ENCODE measurements around the gene CERS6. TPM values are rescaled to one million over a fixed set of nuclear protein-coding genes. Genes with fewer than 3 reads are reported as not detected.
A peak's percentile ranks its signal among the peaks of the same experiment; 100 is the strongest.

CERS6 gene
- total and polyA plus RNA-seq, 4 donors = 4.3 to 10.6 (median 6.4) TPM

DNA sequence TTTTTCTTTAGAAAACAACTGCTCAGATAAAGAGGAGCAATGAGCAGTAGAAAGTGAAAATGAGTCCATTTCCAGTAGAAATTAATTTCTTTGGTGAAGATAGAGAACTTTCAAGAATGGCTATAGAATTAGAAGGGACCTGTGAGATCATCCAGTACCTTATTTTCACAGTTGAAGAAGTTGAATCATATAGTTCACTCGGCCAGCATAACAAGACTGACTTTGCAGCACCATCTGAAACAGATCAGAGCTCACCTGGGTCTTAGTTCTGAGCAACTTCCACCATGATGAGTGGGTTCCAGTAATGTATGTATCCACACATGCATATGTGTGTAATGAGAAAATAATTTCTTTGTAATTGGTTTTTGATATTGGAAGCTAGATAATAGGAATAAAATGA, 58.6 kb downstream of the CERS6 start:
- H3K27ac ChIP-seq (ENCODE audit: low read depth in 1 of 2, low read length in 2 of 2) = no peak overlapping the region
- 87 to 97% methylated on average over 1 of the region's 1 CpG for WGBS, 2 donors
- ATAC-seq (ENCODE audit: low FRiP score) (no peak), DNase-seq (no peak)
- no peak overlapping the region for H3K4me3 ChIP-seq (ENCODE audit: low read length in 2 of 2)
- H3K4me1 ChIP-seq (ENCODE audit: control insufficient read depth in 1 of 2, insufficient read depth in 2 of 2, low read length in 2 of 2) = peaks cover 2 to 10% of the 10 kb centered on the region in 2 donors
- intact Hi-C loops (cut with DNase I) = loop anchor here in 1 of 2 donors (5.0 kb wide), 1 partner anchor 57 kb away; the partner anchor contains the start of gene CERS6
- H3K36me3 ChIP-seq (ENCODE audit: control insufficient read depth in 1 of 2, insufficient read depth in 2 of 2, low read length in 1 of 2) = no peaks in the 10 kb centered on the region
- no peaks in the 10 kb centered on the region for H3K9me3 ChIP-seq (ENCODE audit: control insufficient read depth, low read length)
- H3K27me3 ChIP-seq (ENCODE audit: control insufficient read depth in 1 of 2, insufficient read depth in 2 of 2, low read length in 1 of 2) = no peaks in the 10 kb centered on the region

DNA sequence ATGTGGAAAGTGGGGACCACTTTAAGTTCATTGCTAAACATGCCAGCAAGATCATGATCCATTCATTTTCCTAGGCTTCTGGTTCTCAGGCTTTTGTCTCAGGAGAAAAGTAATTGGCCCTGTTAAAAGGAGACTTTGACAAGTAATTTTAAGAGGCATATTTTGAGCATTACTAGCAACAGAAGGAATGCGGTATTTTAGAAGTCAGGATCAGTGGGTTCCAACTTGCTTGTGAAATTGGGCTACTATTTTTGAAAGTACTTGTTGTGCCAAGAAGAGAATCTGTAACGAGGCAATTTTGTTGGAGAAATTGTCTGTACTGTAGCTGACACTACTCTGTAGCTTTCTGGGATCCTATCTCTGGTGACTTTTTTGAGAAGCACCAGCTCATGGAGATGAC, 59.4 kb downstream of the CERS6 start:
- Histone ChIP-seq H3K4me3 (ENCODE audit: low read length in 2 of 2) (no peak overlapping the region), H3K4me1 (ENCODE audit: control insufficient read depth in 1 of 2, insufficient read depth in 2 of 2, low read length in 2 of 2) (peaks cover 2 to 10% of the 10 kb centered on the region in 2 donors), H3K36me3 (ENCODE audit: control insufficient read depth in 1 of 2, insufficient read depth in 2 of 2, low read length in 1 of 2) (no peaks in the 10 kb centered on the region), H3K9me3 (ENCODE audit: control insufficient read depth, low read length) (no peaks in the 10 kb centered on the region), H3K27ac (ENCODE audit: low read depth in 1 of 2, low read length in 2 of 2) (no peak overlapping the region), H3K27me3 (ENCODE audit: control insufficient read depth in 1 of 2, insufficient read depth in 2 of 2, low read length in 1 of 2) (no peaks in the 10 kb centered on the region)
- no peak for DNase-seq
- peak; percentile 80 for ATAC-seq (ENCODE audit: low FRiP score)
- 5 to 10% methylated on average over 2 of the region's 2 CpGs for WGBS, 2 donors
- intact Hi-C loops (cut with DNase I) = no loop called here

DNA sequence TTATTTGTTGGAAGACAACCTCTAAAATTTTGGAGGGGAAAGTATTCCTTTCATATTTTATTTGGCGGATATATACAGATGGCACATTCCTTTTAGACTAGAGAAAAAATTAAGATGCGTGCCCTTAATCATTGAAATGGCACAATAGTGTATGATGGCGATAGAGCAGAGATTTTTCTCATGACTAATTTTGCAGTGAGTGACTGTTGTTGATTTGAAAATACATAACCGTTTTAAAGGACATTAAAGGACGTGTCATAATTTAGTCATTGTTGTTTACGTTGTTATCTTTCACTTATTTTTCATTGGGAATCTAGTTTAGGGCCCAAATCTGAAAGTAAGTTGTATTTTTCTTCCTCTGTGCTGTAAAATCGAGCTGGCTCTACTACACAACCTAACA, 61.7 kb downstream of the CERS6 start:
- no peaks in the 10 kb centered on the region for H3K36me3 ChIP-seq (ENCODE audit: control insufficient read depth in 1 of 2, insufficient read depth in 2 of 2, low read length in 1 of 2)
- no peak for ATAC-seq (ENCODE audit: low FRiP score)
- peaks cover 2 to 10% of the 10 kb centered on the region in 2 donors for H3K4me1 ChIP-seq (ENCODE audit: control insufficient read depth in 1 of 2, insufficient read depth in 2 of 2, low read length in 2 of 2)
- H3K27ac ChIP-seq (ENCODE audit: low read depth in 1 of 2, low read length in 2 of 2) = no peak overlapping the region
- intact Hi-C loops (cut with DNase I) = no loop called here
- no peaks in the 10 kb centered on the region for H3K27me3 ChIP-seq (ENCODE audit: control insufficient read depth in 1 of 2, insufficient read depth in 2 of 2, low read length in 1 of 2)
- no peak for DNase-seq
- no peaks in the 10 kb centered on the region for H3K9me3 ChIP-seq (ENCODE audit: control insufficient read depth, low read length)
- H3K4me3 ChIP-seq (ENCODE audit: low read length in 2 of 2) = no peak overlapping the region
- WGBS, 2 donors = 72 to 82% methylated on average over 7 of the region's 7 CpGs

DNA sequence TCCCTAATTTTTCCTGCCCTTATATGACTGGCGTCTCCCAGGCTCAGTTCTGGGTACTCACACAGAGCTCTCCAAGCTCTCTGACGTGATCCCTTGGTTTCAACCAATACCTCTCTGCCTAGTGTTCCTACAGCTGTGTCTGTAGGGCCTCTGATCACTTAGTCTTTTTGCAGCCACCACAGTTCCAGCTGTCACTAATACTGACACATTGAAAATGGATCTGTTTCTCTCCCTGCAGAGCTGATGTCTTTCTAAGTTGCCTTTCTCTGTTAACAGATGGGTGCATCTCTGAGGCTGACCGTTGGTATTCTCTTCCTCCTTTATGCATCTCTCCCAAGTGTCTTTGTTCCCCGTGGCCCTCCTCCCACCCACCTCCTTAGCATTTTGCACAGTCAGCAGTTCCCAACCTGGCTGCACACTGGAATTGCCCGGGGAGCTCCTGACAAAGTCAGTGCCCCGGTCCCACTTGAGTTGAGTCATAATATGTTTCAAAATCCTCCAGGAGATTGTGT, 62.5 kb downstream of the CERS6 start:
- DNase-seq = peak in 1 of 2 donors; percentile 72
- peak overlapping the region in 1 of 2 donors; percentile 61 for H3K27ac ChIP-seq (ENCODE audit: low read depth in 1 of 2, low read length in 2 of 2)
- peak; percentile 64 for ATAC-seq (ENCODE audit: low FRiP score)
- no peak overlapping the region for H3K4me3 ChIP-seq (ENCODE audit: low read length in 2 of 2)
- H3K9me3 ChIP-seq (ENCODE audit: control insufficient read depth, low read length) = no peaks in the 10 kb centered on the region
- intact Hi-C loops (cut with DNase I) = no loop called here
- H3K4me1 ChIP-seq (ENCODE audit: control insufficient read depth in 1 of 2, insufficient read depth in 2 of 2, low read length in 2 of 2) = peaks cover 2 to 10% of the 10 kb centered on the region in 2 donors
- no peaks in the 10 kb centered on the region for H3K36me3 ChIP-seq (ENCODE audit: control insufficient read depth in 1 of 2, insufficient read depth in 2 of 2, low read length in 1 of 2)
- 23 to 26% methylated on average over 6 of the region's 6 CpGs for WGBS, 2 donors
- H3K27me3 ChIP-seq (ENCODE audit: control insufficient read depth in 1 of 2, insufficient read depth in 2 of 2, low read length in 1 of 2) = no peaks in the 10 kb centered on the region

DNA sequence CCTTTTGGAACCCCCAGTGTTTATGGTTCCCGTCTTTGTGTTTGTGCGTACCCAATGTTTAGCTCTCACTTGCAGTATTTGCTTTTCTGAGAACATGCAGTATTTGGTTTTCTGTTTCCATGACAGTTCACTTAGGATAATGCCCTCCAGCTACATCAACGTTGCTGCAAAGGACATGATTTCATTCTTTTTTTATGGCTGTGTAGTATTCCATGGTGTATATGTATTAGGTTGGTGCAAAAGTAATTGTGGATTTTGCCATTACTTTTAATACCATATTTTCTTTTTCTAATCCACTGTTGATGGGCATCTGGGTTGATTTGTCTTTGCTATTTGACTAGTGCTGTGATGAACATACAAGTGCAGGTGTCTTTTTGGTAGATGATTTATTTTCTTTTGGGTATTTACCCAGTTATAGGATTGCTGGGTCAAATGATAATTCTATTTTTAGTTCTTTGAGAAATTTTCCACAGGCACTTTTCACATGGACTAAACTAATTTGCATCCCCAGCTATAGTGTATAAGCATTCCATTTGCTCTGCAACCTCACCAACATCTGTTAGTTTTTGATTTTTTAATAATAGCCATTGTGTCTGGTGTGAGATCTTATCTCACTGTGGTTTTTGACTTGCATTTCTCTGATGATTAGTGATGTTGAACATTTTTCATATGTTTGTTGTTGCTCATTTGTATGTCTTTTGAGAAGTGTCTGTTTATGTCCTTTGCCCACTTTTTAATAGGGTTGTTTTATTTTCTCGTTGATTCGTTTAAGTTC, 63.6 kb downstream of the CERS6 start:
- intact Hi-C loops (cut with DNase I) = no loop called here

DNA sequence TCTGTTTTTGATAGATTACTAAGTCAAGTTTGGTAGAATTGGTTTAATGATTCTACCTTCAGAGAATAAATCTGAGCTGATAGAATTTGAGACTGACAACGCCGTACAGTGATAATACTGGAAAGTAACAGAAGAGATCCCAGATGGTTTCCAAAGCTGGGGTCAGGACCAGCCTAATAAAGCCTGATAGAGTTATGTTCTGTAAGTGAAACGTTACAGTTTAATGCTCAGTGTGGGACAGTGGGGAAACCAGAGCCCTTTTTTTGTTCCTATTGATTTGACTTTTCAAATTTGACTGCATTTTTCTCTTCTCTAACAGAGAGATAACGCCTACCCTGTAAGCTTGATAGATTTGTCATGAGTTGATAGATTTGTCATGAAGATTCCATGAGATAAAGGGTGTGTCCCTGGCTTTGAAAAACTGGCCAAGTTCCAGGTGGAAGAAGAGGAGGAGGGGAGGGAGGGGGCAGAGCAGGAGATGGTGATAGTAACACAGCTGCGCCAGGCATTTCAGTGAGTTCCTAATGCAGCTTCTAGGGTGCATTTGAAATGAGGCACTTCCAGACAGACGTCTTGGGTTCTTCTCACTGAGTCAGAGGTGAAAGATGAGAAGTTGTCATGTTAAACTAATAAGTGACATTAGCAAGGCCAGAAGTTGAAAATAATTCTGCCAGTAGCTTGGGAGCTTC, 65.1 kb downstream of the CERS6 start:
- Histone ChIP-seq H3K27ac (ENCODE audit: low read depth in 1 of 2, low read length in 2 of 2) (no peak overlapping the region), H3K4me3 (ENCODE audit: low read length in 2 of 2) (no peak overlapping the region), H3K36me3 (ENCODE audit: control insufficient read depth in 1 of 2, insufficient read depth in 2 of 2, low read length in 1 of 2) (no peaks in the 10 kb centered on the region), H3K9me3 (ENCODE audit: control insufficient read depth, low read length) (no peaks in the 10 kb centered on the region), H3K27me3 (ENCODE audit: control insufficient read depth in 1 of 2, insufficient read depth in 2 of 2, low read length in 1 of 2) (no peaks in the 10 kb centered on the region), H3K4me1 (ENCODE audit: control insufficient read depth in 1 of 2, insufficient read depth in 2 of 2, low read length in 2 of 2) (peaks cover 0 to 2% of the 10 kb centered on the region in 2 donors)
- DNase-seq (no peak), ATAC-seq (ENCODE audit: low FRiP score) (no peak)
- intact Hi-C loops (cut with DNase I) = no loop called here
- 85 to 93% methylated on average over 6 of the region's 6 CpGs for WGBS, 2 donors

More for the DNA sequence above, 63.6 kb downstream of the CERS6 start:
- Histone ChIP-seq H3K4me1 (ENCODE audit: control insufficient read depth in 1 of 2, insufficient read depth in 2 of 2, low read length in 2 of 2) (peaks cover 2 to 3% of the 10 kb centered on the region in 2 donors), H3K27ac (ENCODE audit: low read depth in 1 of 2, low read length in 2 of 2) (no peak overlapping the region), H3K27me3 (ENCODE audit: control insufficient read depth in 1 of 2, insufficient read depth in 2 of 2, low read length in 1 of 2) (no peaks in the 10 kb centered on the region), H3K36me3 (ENCODE audit: control insufficient read depth in 1 of 2, insufficient read depth in 2 of 2, low read length in 1 of 2) (no peaks in the 10 kb centered on the region), H3K4me3 (ENCODE audit: low read length in 2 of 2) (no peak overlapping the region), H3K9me3 (ENCODE audit: control insufficient read depth, low read length) (no peaks in the 10 kb centered on the region)
- 95 to 96% methylated on average over 5 of the region's 5 CpGs for WGBS, 2 donors
- ATAC-seq (ENCODE audit: low FRiP score) = no peak
- no peak for DNase-seq

DNA sequence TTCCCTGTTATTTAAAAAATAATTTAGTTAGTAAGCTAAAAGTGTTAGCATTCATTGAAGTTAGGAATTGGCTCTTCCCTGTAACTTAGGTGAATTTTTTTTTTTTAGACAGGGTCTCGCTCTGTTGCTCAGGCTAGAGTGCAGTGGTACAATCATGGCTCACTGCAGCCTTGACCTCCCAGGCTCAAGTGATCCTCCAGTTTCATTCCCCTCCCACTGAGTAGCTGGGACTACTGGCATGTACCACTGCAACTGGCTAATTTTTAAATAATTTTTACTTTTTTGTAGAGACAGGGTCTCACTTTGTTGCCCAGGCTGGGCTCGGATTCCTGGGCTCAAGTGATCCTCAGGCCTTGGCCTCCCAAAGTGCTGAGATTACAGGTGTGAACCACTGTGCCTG, 66.4 kb downstream of the CERS6 start:
- DNase-seq (no peak), ATAC-seq (ENCODE audit: low FRiP score) (no peak)
- Histone ChIP-seq H3K27ac (ENCODE audit: low read depth in 1 of 2, low read length in 2 of 2) (no peak overlapping the region), H3K27me3 (ENCODE audit: control insufficient read depth in 1 of 2, insufficient read depth in 2 of 2, low read length in 1 of 2) (no peaks in the 10 kb centered on the region), H3K4me3 (ENCODE audit: low read length in 2 of 2) (no peak overlapping the region), H3K36me3 (ENCODE audit: control insufficient read depth in 1 of 2, insufficient read depth in 2 of 2, low read length in 1 of 2) (no peaks in the 10 kb centered on the region), H3K9me3 (ENCODE audit: control insufficient read depth, low read length) (no peaks in the 10 kb centered on the region), H3K4me1 (ENCODE audit: control insufficient read depth in 1 of 2, insufficient read depth in 2 of 2, low read length in 2 of 2) (no peaks in the 10 kb centered on the region)
- intact Hi-C loops (cut with DNase I) = no loop called here
- 96% methylated on average over 2 of the region's 2 CpGs for WGBS, 2 donors

DNA sequence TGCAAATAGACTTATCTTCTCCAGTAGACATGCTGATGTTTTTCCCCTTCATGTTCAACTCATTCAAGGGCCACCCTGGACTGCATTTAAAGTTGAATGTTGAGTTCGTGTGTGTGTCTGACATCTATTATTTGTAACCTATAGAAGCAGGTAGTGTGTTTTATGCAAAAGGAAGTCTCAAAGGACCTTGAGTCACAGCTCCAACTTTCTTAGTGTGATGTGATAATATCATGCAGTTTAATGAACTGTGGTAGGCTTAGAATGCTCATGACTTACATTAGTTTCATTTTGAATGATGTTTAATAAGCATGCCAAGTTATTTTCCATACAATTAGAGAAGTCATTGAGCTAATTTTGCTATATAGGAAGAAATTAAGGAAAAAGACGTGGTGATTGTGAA, 67.9 kb downstream of the CERS6 start:
- no peak overlapping the region for H3K27ac ChIP-seq (ENCODE audit: low read depth in 1 of 2, low read length in 2 of 2)
- H3K4me1 ChIP-seq (ENCODE audit: control insufficient read depth in 1 of 2, insufficient read depth in 2 of 2, low read length in 2 of 2) = peaks cover 0 to 1% of the 10 kb centered on the region in 2 donors
- intact Hi-C loops (cut with DNase I) = no loop called here
- no peaks in the 10 kb centered on the region for H3K36me3 ChIP-seq (ENCODE audit: control insufficient read depth in 1 of 2, insufficient read depth in 2 of 2, low read length in 1 of 2)
- H3K27me3 ChIP-seq (ENCODE audit: control insufficient read depth in 1 of 2, insufficient read depth in 2 of 2, low read length in 1 of 2) = no peaks in the 10 kb centered on the region
- H3K4me3 ChIP-seq (ENCODE audit: low read length in 2 of 2) = no peak overlapping the region
- 83 to 87% methylated on average over 2 of the region's 2 CpGs for WGBS, 2 donors
- DNase-seq (no peak), ATAC-seq (ENCODE audit: low FRiP score) (no peak)
- no peaks in the 10 kb centered on the region for H3K9me3 ChIP-seq (ENCODE audit: control insufficient read depth, low read length)
